Measurements from ENCODE around the gene MRPL33. TPM values are rescaled to one million over a fixed set of nuclear protein-coding genes. Genes with fewer than 3 reads are reported as not detected.

Gene MRPL33
- total RNA-seq, 3 donors from 2014 or later: 43.4 to 88.2 (median 53.8) TPM

- DNase-seq (no peak), ATAC-seq (no peak)
- Histone ChIP-seq H3K4me3 (no peak overlapping the region), H3K36me3 (ENCODE audit: low read depth) (no peaks in the 10 kb centered on the region), H3K4me1 (ENCODE audit: low read depth) (peaks cover 6% of the 10 kb centered on the region), H3K9me3 (no peaks in the 10 kb centered on the region)
- no peak for TF ChIP-seq CTCF (IDR thresholded peaks at IDR 0.05)
- intact Hi-C loops (cut with DNase I, micrococcal nuclease): no loop called here
Measured at GRCh38 chr2:27772804-27773203, 1.3 kb downstream of the MRPL33 start.

GRCh38 chr2:27773959-27774358 is 2.4 kb downstream of the MRPL33 start:
- no peak for TF ChIP-seq CTCF (IDR thresholded peaks at IDR 0.05)
- no peak overlapping the region for H3K4me3 ChIP-seq

GRCh38 chr2:27776097-27776496 is 4.6 kb downstream of the MRPL33 start:
- no peak overlapping the region for H3K4me3 ChIP-seq
- intact Hi-C loops (cut with DNase I, micrococcal nuclease): no loop called here
- no peak for DNase-seq
- H3K9me3 ChIP-seq: no peaks in the 10 kb centered on the region
- no peak for TF ChIP-seq CTCF (IDR thresholded peaks at IDR 0.05)
- no peaks in the 10 kb centered on the region for H3K36me3 ChIP-seq (ENCODE audit: low read depth)
- H3K4me1 ChIP-seq (ENCODE audit: low read depth): peaks cover 6% of the 10 kb centered on the region
- no peak for ATAC-seq

More at GRCh38 chr2:27773959-27774358, 2.4 kb downstream of the MRPL33 start:
- Histone ChIP-seq H3K4me1 (ENCODE audit: low read depth) (peaks cover 6% of the 10 kb centered on the region), H3K36me3 (ENCODE audit: low read depth) (no peaks in the 10 kb centered on the region), H3K9me3 (no peaks in the 10 kb centered on the region)
- intact Hi-C loops (cut with DNase I, micrococcal nuclease): no loop called here
- DNase-seq (no peak), ATAC-seq (no peak)

GRCh38 chr2:27776696-27777095 is 5.2 kb downstream of the MRPL33 start:
- no peak overlapping the region for H3K4me3 ChIP-seq
- H3K9me3 ChIP-seq: no peaks in the 10 kb centered on the region
- ATAC-seq: no peak
- TF ChIP-seq CTCF (IDR thresholded peaks at IDR 0.05): no peak
- DNase-seq: no peak
- no peaks in the 10 kb centered on the region for H3K36me3 ChIP-seq (ENCODE audit: low read depth)
- H3K4me1 ChIP-seq (ENCODE audit: low read depth): peaks cover 6% of the 10 kb centered on the region
- intact Hi-C loops (cut with DNase I, micrococcal nuclease): no loop called here

- no peak for ATAC-seq
- no peak for TF ChIP-seq CTCF (IDR thresholded peaks at IDR 0.05)
- Histone ChIP-seq H3K9me3 (no peaks in the 10 kb centered on the region), H3K4me3 (no peak overlapping the region), H3K4me1 (ENCODE audit: low read depth) (no peaks in the 10 kb centered on the region), H3K36me3 (ENCODE audit: low read depth) (no peaks in the 10 kb centered on the region)
- intact Hi-C loops (cut with DNase I, micrococcal nuclease): no loop called here
- DNase-seq: no peak
Measured at GRCh38 chr2:27779417-27780055, 8.0 kb downstream of the MRPL33 start.

GRCh38 chr2:27781496-27781895 is 10.0 kb downstream of the MRPL33 start:
- DNase-seq (no peak), ATAC-seq (no peak)
- Histone ChIP-seq H3K4me3 (no peak overlapping the region), H3K36me3 (ENCODE audit: low read depth) (no peaks in the 10 kb centered on the region), H3K4me1 (ENCODE audit: low read depth) (no peaks in the 10 kb centered on the region), H3K9me3 (no peaks in the 10 kb centered on the region)
- TF ChIP-seq CTCF (IDR thresholded peaks at IDR 0.05): no peak
- intact Hi-C loops (cut with DNase I, micrococcal nuclease): no loop called here
